Adrenal gland (tissue), 12 donors: ENCODE data around the gene TRIL. TPM values are rescaled to one million over a fixed set of nuclear protein-coding genes. Genes with fewer than 3 reads are reported as not detected.

Source experiments
- DNase-seq, 7 donors: peaks; one replicate each; pipeline ENCODE4 v3.0.0-alpha.2; 2019 to 2020
- H3K27ac ChIP-seq, 5 donors: fragments of 200-600 bp; sonication (generic) in 4 of 5; 1 replicate in 3 of 5; 2 replicates in 2 of 5; pipeline versions ENCODE4 v1.5.1 to v1.8.0; 2016 to 2020; ENCODE audit warnings: mild to moderate bottlenecking in 1 of 5
- H3K27me3 ChIP-seq: fragments of 200-600 bp; 2 replicates; pipeline ENCODE4 v1.8.0; 2021
- H3K36me3 ChIP-seq, 2 donors: fragments of 200-600 bp; replicated peaks in 1 of 2; 1 replicate in 1 of 2; 2 replicates in 1 of 2; pipeline versions ENCODE4 v1.5.1 to v1.8.0; 2018 to 2022
- H3K4me1 ChIP-seq, 2 donors: fragments of 200-600 bp; replicated peaks in 1 of 2; 1 replicate in 1 of 2; 2 replicates in 1 of 2; pipeline versions ENCODE4 v1.5.1 to v1.8.0; 2018 to 2021
- H3K4me3 ChIP-seq, 4 donors: fragments of 200-600 bp; sonication (generic) in 3 of 4; one replicate each; pipeline ENCODE4 v1.5.1; 2016 to 2018
- H3K9me3 ChIP-seq, 3 donors: fragments of 200-600 bp; sonication (generic) in 1 of 3; replicated peaks in 1 of 3; 1 replicate in 2 of 3; 2 replicates in 1 of 3; pipeline versions ENCODE4 v1.5.1 to v1.8.0; 2016 to 2021
- CTCF ChIP-seq, 6 experiments: fragments of 450-650 bp in 4 of 6; fragments of 200-600 bp in 2 of 6; sonication (generic) in 1 of 6; IDR thresholded peaks; 1 replicate in 5 of 6; 2 replicates in 1 of 6; pipeline versions ENCODE4 v1.5.1 to v1.8.0; 2016 to 2021; ENCODE audit warnings: antibody characterized with exemption in 6 of 6, mild to moderate bottlenecking in 2 of 6, moderate library complexity in 1 of 6
- POLR2A ChIP-seq, 2 donors: fragments of 450-650 bp; IDR thresholded peaks; one replicate each; pipeline ENCODE4 v1.6.1; 2017; ENCODE audit warnings: antibody characterized with exemption in 2 of 2, mild to moderate bottlenecking in 2 of 2, moderate library complexity in 1 of 2
- WGBS, 4 donors: extraction: QIAGEN DNeasy Blood & Tissue Kit in 2 of 4; methylation state at CpG; one replicate each; pipeline versions ENCODE4 v1.1.5 to v1.1.7; 2013 to 2017; 5-methylcytosine and 5-hydroxymethylcytosine counted together
- intact Hi-C, 2 donors: fragments of 100-400 bp; cut with DNase I; formaldehyde crosslinking; loops; one replicate each; pipeline versions ENCODE4 v1.14.1 to v1.15.0; 2022 to 2023
- polyA plus RNA-seq, 3 donors: library from polyadenylated mRNA; stranded (reverse); fragments of 200-250 nt in 2 of 3; fragments of 350-450 nt in 1 of 3; fragmentation: Illumina TruSeq in 1 of 3; extraction: RNeasy Lipid Tissue Mini Kit (QIAGEN cat#74804) in 1 of 3; gene quantifications; one replicate each; pipeline ENCODE4 v1.2.3, GENCODE V29; 2013 to 2014
- total RNA-seq, 9 donors: library from RNA; depleted of rRNA in 4 of 9; stranded (reverse); fragments of >200 nt in 4 of 9; fragments of 120-200 nt in 1 of 9; fragmentation: NEBNext Ultra II Directional in 1 of 9; extraction: Animal tissue kit (Norgen Biotek cat#: 25700) in 1 of 9; gene quantifications; one replicate each; pipeline versions ENCODE4 v1.1.0 to v1.2.4, GENCODE V29; 2013 to 2023
- donor health status: healthy with polysubstance abuse.
- donor health status: Bipolar disorder and iron deficiency.
- donor health status: DM: yes; HTN: yes; CAD: no.
- donor health status: DM: no; HTN: no; CAD: no.
- donor health status: DM: no; HTN: no; CAD: no.
- donor health status: DM: yes; HTN: yes; CAD: no.

Gene TRIL
- total and polyA plus RNA-seq, 12 donors: 1.3 to 17.1 (median 5.1) TPM

- TF ChIP-seq POLR2A (IDR thresholded peaks at IDR 0.05) (no peak), CTCF (IDR thresholded peaks at IDR 0.05) (no peak)
Observed at GRCh38 chr7:28979776-28980175, 21.6 kb upstream of the TRIL start.

GRCh38 chr7:28977881-28978280 is 19.8 kb upstream of the TRIL start:
- H3K4me1 ChIP-seq: no peaks in the 10 kb centered on the region
- no peaks in the 10 kb centered on the region for H3K36me3 ChIP-seq
- no peak overlapping the region for H3K27ac ChIP-seq
- no peak for TF ChIP-seq CTCF (IDR thresholded peaks at IDR 0.05)
- no peak for TF ChIP-seq POLR2A (IDR thresholded peaks at IDR 0.05)
- H3K9me3 ChIP-seq: peaks cover 0 to 3% (median 0%) of the 10 kb centered on the region in 3 donors
- intact Hi-C loops: no loop called here
- WGBS, 4 donors: 60 to 100% (median 85%) methylated on average over 1 of the region's 1 CpG
- no peaks in the 10 kb centered on the region for H3K27me3 ChIP-seq
- no peak for DNase-seq
- H3K4me3 ChIP-seq: no peak overlapping the region

More at GRCh38 chr7:28979776-28980175, 21.6 kb upstream of the TRIL start:
- no peak overlapping the region for H3K4me3 ChIP-seq
- peaks cover 0 to 9% of the 10 kb centered on the region in 2 donors for H3K4me1 ChIP-seq
- DNase-seq: no peak
- H3K36me3 ChIP-seq: no peaks in the 10 kb centered on the region
- H3K27ac ChIP-seq: no peak overlapping the region
- no peaks in the 10 kb centered on the region for H3K9me3 ChIP-seq
- H3K27me3 ChIP-seq: no peaks in the 10 kb centered on the region
- WGBS, 4 donors: 82 to 87% (median 83%) methylated on average over 3 of the region's 3 CpGs
- intact Hi-C loops: no loop called here

GRCh38 chr7:28976022-28976421 is 17.9 kb upstream of the TRIL start:
- 66 to 90% (median 84%) methylated on average over 3 of the region's 3 CpGs for WGBS, 4 donors
- intact Hi-C loops: no loop called here
- DNase-seq: no peak
- Histone ChIP-seq H3K36me3 (no peaks in the 10 kb centered on the region), H3K4me3 (no peak overlapping the region), H3K9me3 (peaks cover 2 to 19% (median 6%) of the 10 kb centered on the region in 3 donors), H3K27me3 (no peaks in the 10 kb centered on the region), H3K4me1 (no peaks in the 10 kb centered on the region), H3K27ac (no peak overlapping the region)
- TF ChIP-seq CTCF (IDR thresholded peaks at IDR 0.05) (no peak), POLR2A (IDR thresholded peaks at IDR 0.05) (no peak)

- peaks cover 2 to 23% (median 6%) of the 10 kb centered on the region in 3 donors for H3K9me3 ChIP-seq
- TF ChIP-seq POLR2A (IDR thresholded peaks at IDR 0.05) (no peak), CTCF (IDR thresholded peaks at IDR 0.05) (no peak)
- no peaks in the 10 kb centered on the region for H3K4me1 ChIP-seq
- WGBS, 4 donors: 91 to 93% (median 92%) methylated on average over 3 of the region's 3 CpGs
- no peak overlapping the region for H3K27ac ChIP-seq
- H3K4me3 ChIP-seq: no peak overlapping the region
- H3K36me3 ChIP-seq: no peaks in the 10 kb centered on the region
- DNase-seq: no peak
- no peaks in the 10 kb centered on the region for H3K27me3 ChIP-seq
- intact Hi-C loops: no loop called here
Observed at GRCh38 chr7:28973591-28973990, 15.5 kb upstream of the TRIL start.
